HepG2 (cell line): ENCODE measurements around the gene MPC1. TPM values are rescaled to one million over a fixed set of nuclear protein-coding genes. Genes with fewer than 3 reads are reported as not detected.

Experiments
- E2F1 ChIP-seq: sonication (generic); formaldehyde crosslinking; IDR thresholded peaks from 2 replicates; pipeline ENCODE4 v1.5.0; 2020; ENCODE audit warnings: missing genetic modification reagents
- HMG20B ChIP-seq: conservative IDR thresholded peaks from 2 replicates; pipeline ENCODE4 v1.6.1; 2016; ENCODE audit warnings: missing genetic modification reagents, missing compliant biosample characterization
- IKZF1 ChIP-seq: fragments of 450-650 bp; IDR thresholded peaks from 2 replicates; pipeline ENCODE4 v1.7.1; 2016
- ISX ChIP-seq: sonication (generic); formaldehyde crosslinking; conservative IDR thresholded peaks from 2 replicates; pipeline ENCODE4 v1.5.0; 2020; ENCODE audit warnings: missing genetic modification reagents
- MAFF ChIP-seq: IDR thresholded peaks from 2 replicates; pipeline ENCODE4 v1.6.1; 2011; ENCODE audit warnings: low read depth, low read length, improper control_type of control experiment
- MAZ ChIP-seq, 2 experiments: sonication (generic) in 1 of 2; formaldehyde crosslinking in 1 of 2; IDR thresholded peaks; 2 replicates each; pipeline versions ENCODE4 v1.5.0 to v1.6.1; 2012 to 2020; ENCODE audit warnings: low read depth in 2 of 2, mild to moderate bottlenecking in 2 of 2, borderline replicate concordance in 1 of 2, improper control_type of control experiment in 1 of 2, low read length in 1 of 2, missing genetic modification reagents in 1 of 2, moderate library complexity in 1 of 2
- MXD3 ChIP-seq: IDR thresholded peaks from 2 replicates; pipeline ENCODE4 v1.6.1; 2016; ENCODE audit warnings: mild to moderate bottlenecking, missing biosample characterization, missing genetic modification reagents
- NCOA5 ChIP-seq: sonication (generic); formaldehyde crosslinking; IDR thresholded peaks from 2 replicates; pipeline ENCODE4 v1.4.0; 2020; ENCODE audit warnings: missing genetic modification reagents
- NPAS2 ChIP-seq: sonication (generic); formaldehyde crosslinking; IDR thresholded peaks from 2 replicates; pipeline ENCODE4 v1.8.0; 2022; ENCODE audit warnings: mild to moderate bottlenecking, missing genetic modification reagents, borderline replicate concordance
- PITX1 ChIP-seq: sonication (generic); formaldehyde crosslinking; IDR thresholded peaks from 2 replicates; pipeline ENCODE4 v1.5.1; 2020; ENCODE audit warnings: mild to moderate bottlenecking, missing genetic modification reagents
- POGZ ChIP-seq: sonication (generic); formaldehyde crosslinking; IDR thresholded peaks from 2 replicates; pipeline ENCODE4 v1.4.0; 2020; ENCODE audit warnings: mild to moderate bottlenecking, missing genetic modification reagents
- RBM22 ChIP-seq: fragments of 200-400 bp; formaldehyde crosslinking; optimal IDR thresholded peaks from 2 replicates; pipeline ENCODE3; 2017; ENCODE audit warnings: mild to moderate bottlenecking, low read length, moderate library complexity
- SMAD1 ChIP-seq: sonication (generic); formaldehyde crosslinking; IDR thresholded peaks from 2 replicates; pipeline ENCODE4 v1.4.0; 2020; ENCODE audit warnings: missing genetic modification reagents, low read depth, mild to moderate bottlenecking, borderline replicate concordance
- TFE3 ChIP-seq: IDR thresholded peaks from 2 replicates; pipeline ENCODE4 v1.6.1; 2016
- ZFP90 ChIP-seq: sonication (generic); formaldehyde crosslinking; IDR thresholded peaks from 2 replicates; pipeline ENCODE4 v1.8.0; 2022; ENCODE audit warnings: missing genetic modification reagents, mild to moderate bottlenecking, inconsistent platforms, borderline replicate concordance
- ZNF501 ChIP-seq: sonication (generic); formaldehyde crosslinking; IDR thresholded peaks from 2 replicates; pipeline ENCODE4 v1.5.1; 2020; ENCODE audit warnings: mild to moderate bottlenecking, moderate library complexity, missing genetic modification reagents
- ZNF703 ChIP-seq: sonication (generic); formaldehyde crosslinking; IDR thresholded peaks from 2 replicates; pipeline ENCODE4 v1.5.1; 2020; ENCODE audit warnings: missing genetic modification reagents, mild to moderate bottlenecking, moderate library complexity, borderline replicate concordance
- ZNF720 ChIP-seq: sonication (generic); formaldehyde crosslinking; IDR thresholded peaks from 2 replicates; pipeline ENCODE4 v1.4.0; 2020; ENCODE audit warnings: missing genetic modification reagents
- ZSCAN30 ChIP-seq: sonication (generic); formaldehyde crosslinking; IDR thresholded peaks from 2 replicates; pipeline ENCODE4 v1.5.0; 2020; ENCODE audit warnings: mild to moderate bottlenecking, missing genetic modification reagents
- ZSCAN31 ChIP-seq: sonication (generic); formaldehyde crosslinking; IDR thresholded peaks from 2 replicates; pipeline ENCODE4 v1.5.0; 2020; ENCODE audit warnings: low read depth, mild to moderate bottlenecking, missing genetic modification reagents
- polyA plus RNA-seq, 8 experiments: library from polyadenylated mRNA; depleted of rRNA in 3 of 8; stranded (reverse) in 7 of 8; unstranded in 1 of 8; fragments of >200 nt; fragmentation: Illumina TruSeq in 4 of 8; extraction: Trizol in 4 of 8; gene quantifications; 2 replicates each; pipeline versions ENCODE4 v1.2.1 to v1.2.3, GENCODE V29; 2011 to 2016; ENCODE audit warnings: low read depth in 4 of 8, missing spikeins in 1 of 8, mixed read lengths in 1 of 8; ENCODE audit not compliant: insufficient read depth in 1 of 8
- total RNA-seq, 5 experiments: library from RNA; depleted of rRNA; stranded (reverse); fragments of >200 nt; fragmentation: Illumina TruSeq; extraction: Trizol; gene quantifications; 2 replicates each; pipeline ENCODE4 v1.2.3, GENCODE V29; 2016; ENCODE audit warnings: low read depth in 1 of 5
- TF ChIP-seq, protein P1 (sequence below): sonication (generic); formaldehyde crosslinking; IDR thresholded peaks from 2 replicates; pipeline ENCODE4 v1.8.1; 2023; ENCODE audit warnings: mild to moderate bottlenecking, inconsistent platforms, moderate library complexity, missing genetic modification reagents, borderline replicate concordance
- TF ChIP-seq, protein P2 (sequence below): sonication (generic); formaldehyde crosslinking; IDR thresholded peaks from 2 replicates; pipeline ENCODE4 v1.4.0; 2020; ENCODE audit warnings: missing genetic modification reagents, borderline replicate concordance

MPC1 gene
- total and polyA plus RNA-seq, 2 of the 13 experiments (the other 11 are each of a cell fraction or from before 2014, with no cell fraction given) = 189 to 214 TPM

DNA sequence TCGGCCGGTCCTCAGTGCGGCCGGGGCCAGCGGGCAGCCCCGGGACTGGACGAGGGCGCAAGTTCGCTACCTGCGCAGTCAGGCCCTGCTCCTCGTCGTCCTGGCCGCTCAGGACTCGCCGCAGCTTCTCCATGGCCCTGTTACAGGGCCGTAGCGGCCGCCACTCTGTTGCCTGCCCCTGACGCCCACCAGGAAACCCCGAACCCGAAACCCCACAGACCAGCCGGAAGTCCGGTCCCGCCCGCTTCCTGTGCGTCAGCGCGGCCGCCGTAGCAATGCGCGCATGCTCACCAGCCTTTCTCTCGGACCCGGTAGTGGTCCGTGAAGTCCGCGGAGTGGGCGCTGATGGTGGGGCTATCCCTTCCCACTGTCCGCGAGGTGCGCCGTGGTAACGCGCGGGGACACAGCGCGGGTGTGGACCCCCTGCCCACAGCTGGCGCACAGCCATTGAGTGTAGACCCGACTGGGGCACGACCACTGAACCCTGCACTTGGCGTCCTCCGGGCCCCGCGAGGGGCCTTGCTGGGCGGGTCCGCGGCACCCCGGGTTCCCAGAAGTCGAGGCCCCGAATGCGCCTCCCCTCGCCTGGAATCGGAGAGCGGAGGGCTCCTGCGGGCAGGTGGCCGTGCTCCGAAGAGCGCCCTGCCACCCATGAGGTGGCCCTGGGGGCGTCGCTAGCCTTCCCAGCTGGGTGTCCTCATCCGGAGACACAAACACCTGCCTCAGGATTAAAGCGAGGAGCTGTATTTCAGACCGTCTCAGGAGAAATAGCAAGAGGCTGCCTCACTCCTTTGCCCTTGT, 40.2 kb downstream of the MPC1 start, which contains the start of gene SFT2D1 (continued):
- peak; percentile 91 for TF ChIP-seq ISX (CRISPR knock-in tag)
- peak; percentile 33; the same call in 1 of the 2 replicates for TF ChIP-seq ZSCAN30 (CRISPR knock-in tag)
- no peak for TF ChIP-seq NCOA5 (CRISPR knock-in tag)
- peak; percentile 60 for TF ChIP-seq E2F1
- TF ChIP-seq TFE3 (CRISPR knock-in tag) = 0 out of 2 replicates have a peak, but pooled peaks have one; percentile 13
- TF ChIP-seq, protein P1, sequence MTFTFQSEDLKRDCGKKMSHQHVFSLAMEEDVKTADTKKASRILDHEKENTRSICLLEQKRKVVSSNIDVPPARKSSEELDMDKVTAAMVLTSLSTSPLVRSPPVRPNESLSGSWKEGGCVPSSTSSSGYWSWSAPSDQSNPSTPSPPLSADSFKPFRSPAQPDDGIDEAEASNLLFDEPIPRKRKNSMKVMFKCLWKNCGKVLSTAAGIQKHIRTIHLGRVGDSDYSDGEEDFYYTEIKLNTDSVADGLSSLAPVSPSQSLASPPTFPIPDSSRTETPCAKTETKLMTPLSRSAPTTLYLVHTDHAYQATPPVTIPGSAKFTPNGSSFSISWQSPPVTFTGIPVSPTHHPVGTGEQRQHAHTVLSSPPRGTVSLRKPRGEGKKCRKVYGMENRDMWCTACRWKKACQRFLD (CRISPR knock-in tag) = peak; percentile 96
- no peak for TF ChIP-seq NPAS2 (CRISPR knock-in tag)
- peak; percentile 52; the same call in 1 of the 2 replicates for TF ChIP-seq HMG20B (CRISPR knock-in tag)
- no peak for TF ChIP-seq IKZF1
- peak; percentile 98 for TF ChIP-seq SMAD1 (CRISPR knock-in tag)
- TF ChIP-seq RBM22 = no peak
- TF ChIP-seq ZFP90 (CRISPR knock-in tag) = peak; percentile 89; the same call in 1 of the 2 replicates
- peak; percentile 100 for TF ChIP-seq ZNF501 (CRISPR knock-in tag)
- TF ChIP-seq MAZ (IDR thresholded peaks at IDR 0.05; ENCODE audit: borderline replicate concordance, low read depth, low read length) = peak; percentile 48; the same call in 1 of the 2 replicates
- peak; percentile 80 for TF ChIP-seq MAZ (CRISPR knock-in tag; IDR thresholded peaks at IDR 0.05; ENCODE audit: low read depth)
- no peak for TF ChIP-seq ZNF720
- peak; percentile 96 for TF ChIP-seq MXD3 (CRISPR knock-in tag)
- TF ChIP-seq POGZ (CRISPR knock-in tag) = peak; percentile 91
- TF ChIP-seq MAFF = no peak
- TF ChIP-seq ZNF703 (CRISPR knock-in tag) = peak; percentile 82; the same call in 1 of the 2 replicates
- peak; percentile 73 for TF ChIP-seq PITX1 (CRISPR knock-in tag)
- TF ChIP-seq, protein P2, sequence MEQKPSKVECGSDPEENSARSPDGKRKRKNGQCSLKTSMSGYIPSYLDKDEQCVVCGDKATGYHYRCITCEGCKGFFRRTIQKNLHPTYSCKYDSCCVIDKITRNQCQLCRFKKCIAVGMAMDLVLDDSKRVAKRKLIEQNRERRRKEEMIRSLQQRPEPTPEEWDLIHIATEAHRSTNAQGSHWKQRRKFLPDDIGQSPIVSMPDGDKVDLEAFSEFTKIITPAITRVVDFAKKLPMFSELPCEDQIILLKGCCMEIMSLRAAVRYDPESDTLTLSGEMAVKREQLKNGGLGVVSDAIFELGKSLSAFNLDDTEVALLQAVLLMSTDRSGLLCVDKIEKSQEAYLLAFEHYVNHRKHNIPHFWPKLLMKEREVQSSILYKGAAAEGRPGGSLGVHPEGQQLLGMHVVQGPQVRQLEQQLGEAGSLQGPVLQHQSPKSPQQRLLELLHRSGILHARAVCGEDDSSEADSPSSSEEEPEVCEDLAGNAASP (CRISPR knock-in tag) = peak; percentile 44; the same call in 1 of the 2 replicates
- peak; percentile 60 for TF ChIP-seq ZSCAN31 (CRISPR knock-in tag)
